ENCODE data around the gene SGCD.

- TF ChIP-seq POLR2AphosphoS5 (IDR thresholded peaks at IDR 0.05; ENCODE audit: low read depth, low read length), result no peak
- TF ChIP-seq TAF1 (IDR thresholded peaks at IDR 0.05; ENCODE audit: borderline replicate concordance, insufficient read depth, low read length), result no peak
Measured at GRCh38 chr5:156655732-156656131, 328.8 kb downstream of the SGCD start.
